HEK293 (cell line): ENCODE measurements around the gene BBX.

Source experiments
- CTCF ChIA-PET: fragments of 350-600 bp; formaldehyde crosslinking; extraction: SDS; loops from one replicate; lab custom pipeline; 2021; ENCODE audit warnings: antibody characterized with exemption; lab: Yijun Ruan, JAX
- POLR2A ChIA-PET: fragments of 300-600 bp; formaldehyde crosslinking; extraction: SDS; loops from one replicate; lab custom pipeline; 2020; ENCODE audit warnings: antibody characterized with exemption, inconsistent platforms; lab: Yijun Ruan, JAX
- H3K27ac ChIP-seq: fragments of 200-500 bp; sonication (Bioruptor generic); 2 replicates; pipeline ENCODE4 v1.5.1; 2014; ENCODE audit warnings: low read depth, low read length, control low read depth, inconsistent platforms; ENCODE audit errors: extremely low read depth
- H3K36me3 ChIP-seq, 2 experiments: fragments of 200-500 bp in 1 of 2; sonication (Bioruptor generic) in 1 of 2; 1 replicate in 1 of 2; 2 replicates in 1 of 2; pipeline ENCODE4 v1.5.1; 2014 to 2017; ENCODE audit warnings: inconsistent platforms in 2 of 2, low read length in 2 of 2; ENCODE audit not compliant: control insufficient read depth in 2 of 2, insufficient read depth in 1 of 2
- H3K4me1 ChIP-seq: fragments of 200-500 bp; sonication (Bioruptor generic); 2 replicates; pipeline ENCODE4 v1.5.1; 2014; ENCODE audit warnings: mild to moderate bottlenecking, low read length, inconsistent platforms; ENCODE audit not compliant: control insufficient read depth, insufficient read depth
- H3K4me3 ChIP-seq: 2 replicates; pipeline ENCODE4 v1.5.1; 2011; ENCODE audit warnings: low read depth, mild to moderate bottlenecking, control low read depth, low read length, moderate library complexity
- H3K9me3 ChIP-seq: fragments of 200-500 bp; sonication (Bioruptor generic); 2 replicates; pipeline ENCODE4 v1.5.1; 2014; ENCODE audit warnings: low read depth, low read length, inconsistent platforms; ENCODE audit not compliant: control insufficient read depth, insufficient read depth
- GLI4 ChIP-seq: fragments of 450-650 bp; formaldehyde crosslinking; IDR thresholded peaks from 2 replicates; pipeline ENCODE4 v1.5.1; 2016; ENCODE audit warnings: missing biosample characterization, missing genetic modification characterization
- KLF9 ChIP-seq: fragments of 450-650 bp; formaldehyde crosslinking; IDR thresholded peaks from 2 replicates; pipeline ENCODE4 v1.5.1; 2016; ENCODE audit warnings: missing biosample characterization, missing genetic modification characterization, low read depth
- MEIS1 ChIP-seq: sonication (generic); formaldehyde crosslinking; IDR thresholded peaks from 2 replicates; pipeline ENCODE4 v1.8.1; 2022; ENCODE audit warnings: missing genetic modification reagents, mild to moderate bottlenecking, borderline replicate concordance
- SALL2 ChIP-seq: fragments of 450-650 bp; formaldehyde crosslinking; IDR thresholded peaks from 2 replicates; pipeline ENCODE4 v1.5.0; 2017; ENCODE audit warnings: missing biosample characterization, mild to moderate bottlenecking, missing genetic modification characterization, borderline replicate concordance
- ZBTB20 ChIP-seq: fragments of 450-650 bp; formaldehyde crosslinking; IDR thresholded peaks from 2 replicates; pipeline ENCODE4 v1.5.1; 2016; ENCODE audit warnings: missing biosample characterization, missing genetic modification characterization
- ZBTB21 ChIP-seq: fragments of 450-650 bp; formaldehyde crosslinking; IDR thresholded peaks from 2 replicates; pipeline ENCODE4 v1.5.1; 2017; ENCODE audit warnings: missing biosample characterization, missing genetic modification characterization
- ZBTB8A ChIP-seq: fragments of 450-650 bp; formaldehyde crosslinking; IDR thresholded peaks from 2 replicates; pipeline ENCODE4 v1.5.1; 2016; ENCODE audit warnings: missing biosample characterization, missing genetic modification characterization
- ZFP3 ChIP-seq: fragments of 450-650 bp; formaldehyde crosslinking; IDR thresholded peaks from 2 replicates; pipeline ENCODE4 v1.5.1; 2016; ENCODE audit warnings: low read depth, missing biosample characterization, missing genetic modification characterization
- ZFP37 ChIP-seq: fragments of 450-650 bp; formaldehyde crosslinking; IDR thresholded peaks from 2 replicates; pipeline ENCODE4 v1.5.1; 2016; ENCODE audit warnings: missing biosample characterization, missing genetic modification characterization
- ZFP41 ChIP-seq: fragments of 450-650 bp; formaldehyde crosslinking; IDR thresholded peaks from 2 replicates; pipeline ENCODE4 v1.5.1; 2016; ENCODE audit warnings: missing biosample characterization, missing genetic modification characterization, borderline replicate concordance
- ZNF140 ChIP-seq: fragments of 450-650 bp; formaldehyde crosslinking; IDR thresholded peaks from 2 replicates; pipeline ENCODE4 v1.5.1; 2016; ENCODE audit warnings: missing biosample characterization, missing genetic modification characterization
- ZNF155 ChIP-seq: fragments of 450-650 bp; formaldehyde crosslinking; IDR thresholded peaks from 2 replicates; pipeline ENCODE4 v1.5.1; 2016; ENCODE audit warnings: missing biosample characterization, missing genetic modification characterization
- ZNF214 ChIP-seq: fragments of 450-650 bp; formaldehyde crosslinking; IDR thresholded peaks from 2 replicates; pipeline ENCODE4 v1.5.1; 2017; ENCODE audit warnings: missing biosample characterization, mild to moderate bottlenecking, missing genetic modification characterization, borderline replicate concordance
- ZNF311 ChIP-seq: fragments of 450-650 bp; formaldehyde crosslinking; IDR thresholded peaks from 2 replicates; pipeline ENCODE4 v1.5.1; 2017; ENCODE audit warnings: missing biosample characterization, missing genetic modification characterization, borderline replicate concordance
- ZNF350 ChIP-seq: fragments of 450-650 bp; formaldehyde crosslinking; IDR thresholded peaks from 2 replicates; pipeline ENCODE4 v1.5.0; 2017; ENCODE audit warnings: missing biosample characterization, mild to moderate bottlenecking, missing genetic modification characterization
- ZNF37A ChIP-seq: fragments of 450-650 bp; IDR thresholded peaks from 2 replicates; pipeline ENCODE4 v1.5.1; 2018; ENCODE audit warnings: missing biosample characterization, missing genetic modification characterization
- ZNF433 ChIP-seq: fragments of 450-650 bp; formaldehyde crosslinking; IDR thresholded peaks from 2 replicates; pipeline ENCODE4 v1.5.1; 2016; ENCODE audit warnings: missing biosample characterization, missing genetic modification characterization, low read depth
- ZNF449 ChIP-seq: fragments of 450-650 bp; formaldehyde crosslinking; IDR thresholded peaks from 2 replicates; pipeline ENCODE4 v1.5.1; 2017; ENCODE audit warnings: missing biosample characterization, mild to moderate bottlenecking, missing genetic modification characterization, moderate library complexity
- ZNF521 ChIP-seq: fragments of 450-650 bp; formaldehyde crosslinking; IDR thresholded peaks from 2 replicates; pipeline ENCODE4 v1.5.1; 2017; ENCODE audit warnings: missing biosample characterization, mild to moderate bottlenecking, missing genetic modification characterization
- ZNF544 ChIP-seq: fragments of 450-650 bp; formaldehyde crosslinking; IDR thresholded peaks from 2 replicates; pipeline ENCODE4 v1.5.0; 2017; ENCODE audit warnings: missing biosample characterization, missing genetic modification characterization
- ZNF549 ChIP-seq: fragments of 450-650 bp; IDR thresholded peaks from 2 replicates; pipeline ENCODE4 v1.5.1; 2018; ENCODE audit warnings: missing biosample characterization, missing genetic modification characterization, mild to moderate bottlenecking, inconsistent platforms, moderate library complexity
- ZNF639 ChIP-seq: fragments of 450-650 bp; formaldehyde crosslinking; IDR thresholded peaks from 2 replicates; pipeline ENCODE4 v1.5.1; 2016; ENCODE audit warnings: missing biosample characterization, missing genetic modification characterization
- ZNF645 ChIP-seq: fragments of 450-650 bp; formaldehyde crosslinking; IDR thresholded peaks from 2 replicates; pipeline ENCODE4; 2016; ENCODE audit warnings: missing biosample characterization, missing genetic modification characterization
- ZNF785 ChIP-seq: fragments of 450-650 bp; formaldehyde crosslinking; IDR thresholded peaks from 2 replicates; pipeline ENCODE4 v1.5.1; 2016; ENCODE audit warnings: missing biosample characterization, missing genetic modification characterization
- ZNF843 ChIP-seq: fragments of 450-650 bp; formaldehyde crosslinking; IDR thresholded peaks from 2 replicates; pipeline ENCODE4 v1.5.1; 2016; ENCODE audit warnings: missing biosample characterization, missing genetic modification characterization
- ZXDB ChIP-seq: fragments of 450-650 bp; formaldehyde crosslinking; IDR thresholded peaks from 2 replicates; pipeline ENCODE4 v1.5.1; 2016; ENCODE audit warnings: missing biosample characterization, missing genetic modification characterization

BBX gene

GRCh38 chr3:107476462-107476861 lies 46.3 kb upstream of the BBX start:
- no peaks in the 10 kb centered on the region for H3K4me1 ChIP-seq

GRCh38 chr3:107487490-107487889 lies 35.3 kb upstream of the BBX start:
- CTCF ChIA-PET = interaction anchor here (0.7 kb wide), 1 partner anchor 32 kb away, joined by 3 read pairs; no protein-coding TSS in a partner anchor
- Histone ChIP-seq H3K4me1 (no peaks in the 10 kb centered on the region), H3K9me3 (no peaks in the 10 kb centered on the region), H3K36me3 (no peaks in the 10 kb centered on the region), H3K4me3 (no peak overlapping the region), H3K27ac (no peak overlapping the region)
- TF ChIP-seq ZNF155 (tag by site-specific recombination) = no peak
- POLR2A ChIA-PET = no interaction called here

More at GRCh38 chr3:107476462-107476861, 46.3 kb upstream of the BBX start:
- Histone ChIP-seq H3K4me3 (no peak overlapping the region), H3K36me3 (no peaks in the 10 kb centered on the region), H3K9me3 (no peaks in the 10 kb centered on the region), H3K27ac (no peak overlapping the region)
- CTCF ChIA-PET = interaction anchor here (0.6 kb wide), 1 partner anchor 238 kb away, joined by 3 read pairs; no protein-coding TSS in a partner anchor
- POLR2A ChIA-PET = no interaction called here
- TF ChIP-seq ZNF544 (no peak), GLI4 (tag by site-specific recombination) (no peak), MEIS1 (CRISPR knock-in tag) (no peak), ZNF549 (no peak), SALL2 (tag by site-specific recombination) (no peak), ZNF521 (tag by site-specific recombination) (no peak), ZNF449 (tag by site-specific recombination) (no peak), ZNF37A (no peak), ZNF843 (tag by site-specific recombination) (no peak), ZNF311 (tag by site-specific recombination) (no peak), ZBTB21 (tag by site-specific recombination) (no peak), ZNF785 (tag by site-specific recombination) (no peak), ZXDB (tag by site-specific recombination) (no peak), ZNF433 (no peak), ZNF645 (tag by site-specific recombination) (no peak), ZFP3 (no peak)

- no peak for TF ChIP-seq ZBTB8A
- ChIA-PET CTCF (no interaction called here), POLR2A (no interaction called here)
- no peaks in the 10 kb centered on the region for H3K9me3 ChIP-seq
- H3K4me1 ChIP-seq = no peaks in the 10 kb centered on the region
- H3K27ac ChIP-seq = no peak overlapping the region
- H3K4me3 ChIP-seq = no peak overlapping the region
- H3K36me3 ChIP-seq = no peaks in the 10 kb centered on the region
Observed at GRCh38 chr3:107488942-107489341, 33.8 kb upstream of the BBX start.

- POLR2A ChIA-PET = no interaction called here
- H3K36me3 ChIP-seq = no peaks in the 10 kb centered on the region
- no peaks in the 10 kb centered on the region for H3K4me1 ChIP-seq
- CTCF ChIA-PET = interaction anchor here (0.6 kb wide), 1 partner anchor 727 kb away, joined by 3 read pairs; no protein-coding TSS in a partner anchor
- H3K27ac ChIP-seq = no peak overlapping the region
- H3K4me3 ChIP-seq = no peak overlapping the region
- no peaks in the 10 kb centered on the region for H3K9me3 ChIP-seq
- TF ChIP-seq ZNF214 (tag by site-specific recombination) (no peak), ZNF639 (tag by site-specific recombination) (no peak), ZNF140 (tag by site-specific recombination) (no peak), ZFP41 (tag by site-specific recombination) (no peak), ZBTB20 (no peak), KLF9 (tag by site-specific recombination) (no peak), ZNF350 (tag by site-specific recombination) (no peak), ZFP37 (tag by site-specific recombination) (no peak)
Observed at GRCh38 chr3:107493134-107493533, 29.6 kb upstream of the BBX start.
